Panc1 (cell line): ENCODE results near the gene DDX55. TPM values are rescaled to one million over a fixed set of nuclear protein-coding genes. Genes with fewer than 3 reads are reported as not detected.
"Not testable (repeated sequence)": the region's sequence is repeated elsewhere in the genome, so short reads cannot be mapped to it uniquely, and the experiment has no call there.

Source experiments
- ATAC-seq: fragments of 200-7000 bp; cut with Tn5 transposase; 2 replicates; pipeline ENCODE4 v1.9.1; 2020; ENCODE audit warnings: mild to moderate bottlenecking, moderate library complexity
- BruUV-seq: library from RNA; stranded (reverse); fragments of 400-500 nt; replicated peaks from 2 replicates; lab custom pipeline; 2021; lab: Mats Ljungman, UMichigan
- CTCF ChIA-PET: fragments of 300-600 bp; sonication (Branson Sonifier 250); formaldehyde crosslinking; loops from one replicate; lab custom pipeline; 2022; ENCODE audit warnings: antibody characterized with exemption; lab: Charles Lee
- POLR2A ChIA-PET: fragments of 300-600 bp; sonication (Branson Sonifier 250); formaldehyde crosslinking; loops from one replicate; lab custom pipeline; 2022; ENCODE audit warnings: antibody characterized with exemption; lab: Charles Lee
- DNase-seq: peaks from one replicate; pipeline ENCODE4 v3.0.0-alpha.2; 2010; ENCODE audit warnings: low read depth, low spot score
- H3K27ac ChIP-seq: 2 replicates; pipeline ENCODE4 v1.5.1; 2011; ENCODE audit warnings: mild to moderate bottlenecking, low read length, inconsistent platforms
- H3K27me3 ChIP-seq: fragments of 200-500 bp; sonication (Bioruptor generic); 2 replicates; pipeline ENCODE4 v1.6.0; 2014; ENCODE audit warnings: low read length, inconsistent platforms; ENCODE audit not compliant: control insufficient read depth, insufficient read depth
- H3K36me3 ChIP-seq: fragments of 200-500 bp; sonication (Bioruptor generic); 2 replicates; pipeline ENCODE4 v1.5.1; 2014; ENCODE audit warnings: inconsistent platforms, mild to moderate bottlenecking, low read length, moderate library complexity; ENCODE audit not compliant: control insufficient read depth, insufficient read depth
- H3K4me1 ChIP-seq: 2 replicates; pipeline ENCODE4 v1.5.1; 2011; ENCODE audit warnings: inconsistent platforms, mild to moderate bottlenecking, low read length, moderate library complexity; ENCODE audit not compliant: control insufficient read depth, insufficient read depth
- H3K4me3 ChIP-seq, 2 experiments: 2 replicates each; pipeline ENCODE4 v1.5.1; 2011 to 2012; ENCODE audit warnings: low read depth in 2 of 2, low read length in 2 of 2, mild to moderate bottlenecking in 2 of 2, inconsistent platforms in 1 of 2, moderate library complexity in 1 of 2
- H3K9me3 ChIP-seq: fragments of 200-500 bp; sonication (Bioruptor generic); 2 replicates; pipeline ENCODE4 v1.5.1; 2014; ENCODE audit warnings: low read depth, mild to moderate bottlenecking, inconsistent platforms, low read length, moderate library complexity; ENCODE audit not compliant: control insufficient read depth, insufficient read depth
- POLR2AphosphoS5 ChIP-seq: IDR thresholded peaks from 2 replicates; pipeline ENCODE4 v1.6.1; 2012; ENCODE audit warnings: mild to moderate bottlenecking, low read depth, low read length, moderate library complexity
- SIN3A ChIP-seq: IDR thresholded peaks from 2 replicates; pipeline ENCODE4 v1.6.1; 2012; ENCODE audit warnings: low read depth, mild to moderate bottlenecking, low read length, moderate library complexity, borderline replicate concordance; ENCODE audit not compliant: insufficient read depth
- TCF7L2 ChIP-seq: IDR thresholded peaks from 2 replicates; pipeline ENCODE4 v1.6.1; 2011; ENCODE audit warnings: mild to moderate bottlenecking, low read depth, low read length, inconsistent platforms
- in situ Hi-C: cut with HindIII; loops from 2 replicates; pipeline ENCODE4 v1.10.0; 2016; ENCODE audit warnings: low sequenced_read_pairs, low pct_unique_long_range_greater_than_20kb
- intact Hi-C: fragments of 100-400 bp; cut with micrococcal nuclease; formaldehyde crosslinking; loops from one replicate; pipeline ENCODE4 v1.10.0; 2022; ENCODE audit not compliant: unreplicated experiment
- total RNA-seq: library from RNA; stranded (reverse); gene quantifications from one replicate; pipeline ENCODE4 v1.2.1, GENCODE V29; 2021; ENCODE audit not compliant: unreplicated experiment
- TF ChIP-seq, protein P1 (sequence below): fragments of 450-650 bp; IDR thresholded peaks from 2 replicates; pipeline ENCODE4 v1.5.1; 2017; ENCODE audit warnings: mild to moderate bottlenecking
- TF ChIP-seq, protein P2 (sequence below), 2 experiments: IDR thresholded peaks; 2 replicates each; pipeline ENCODE4 v1.6.1; 2011 to 2012; ENCODE audit warnings: low read depth in 2 of 2, control low read depth in 1 of 2, low read length in 1 of 2, mild to moderate bottlenecking in 1 of 2, moderate library complexity in 1 of 2; ENCODE audit not compliant: insufficient read depth in 1 of 2

Gene DDX55
- total RNA-seq, 1 experiment from 2014 or later: 46.3 TPM

DNA sequence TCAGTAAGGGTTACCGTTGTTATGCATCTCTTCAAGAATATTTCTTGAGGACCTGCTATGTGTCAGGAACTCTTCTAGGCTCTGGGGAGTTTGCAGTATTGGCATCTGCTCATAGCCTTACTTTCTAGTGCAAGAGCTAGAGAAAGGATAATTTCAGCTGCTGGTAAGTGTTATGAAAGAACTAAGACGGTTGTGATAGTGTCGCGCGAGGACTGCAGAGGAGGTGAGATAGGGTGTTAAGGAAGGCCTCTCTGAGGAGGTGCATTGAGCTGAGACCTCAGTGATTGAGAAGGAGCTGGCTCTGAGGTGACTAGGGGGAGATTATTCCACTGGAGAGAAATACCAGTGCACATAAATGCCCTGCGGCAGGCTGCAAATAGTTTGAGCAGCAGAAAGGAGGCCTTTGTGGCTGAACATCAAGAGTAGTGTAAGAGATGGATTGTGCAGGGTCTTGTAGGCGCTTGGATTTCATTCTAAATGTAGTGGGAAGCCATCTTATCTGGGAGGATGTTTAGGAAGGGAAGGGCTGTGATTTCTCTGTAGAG is 824 bp downstream of the DDX55 start:
- ChIA-PET CTCF (no interaction called here), POLR2A (no interaction called here)
- H3K27ac ChIP-seq: peak overlapping the region; percentile 95
- ATAC-seq: no peak
- H3K27me3 ChIP-seq: no peaks in the 10 kb centered on the region
- H3K4me3 ChIP-seq: peak overlapping the region; percentile 95 to 97
- H3K9me3 ChIP-seq: no peaks in the 10 kb centered on the region
- peaks cover 14% of the 10 kb centered on the region for H3K36me3 ChIP-seq
- in situ Hi-C loops (no loop called here), intact Hi-C loops (no loop called here)
- no peak for DNase-seq
- TF ChIP-seq SIN3A (no peak), TCF7L2 (no peak)
- TF ChIP-seq, protein P1, sequence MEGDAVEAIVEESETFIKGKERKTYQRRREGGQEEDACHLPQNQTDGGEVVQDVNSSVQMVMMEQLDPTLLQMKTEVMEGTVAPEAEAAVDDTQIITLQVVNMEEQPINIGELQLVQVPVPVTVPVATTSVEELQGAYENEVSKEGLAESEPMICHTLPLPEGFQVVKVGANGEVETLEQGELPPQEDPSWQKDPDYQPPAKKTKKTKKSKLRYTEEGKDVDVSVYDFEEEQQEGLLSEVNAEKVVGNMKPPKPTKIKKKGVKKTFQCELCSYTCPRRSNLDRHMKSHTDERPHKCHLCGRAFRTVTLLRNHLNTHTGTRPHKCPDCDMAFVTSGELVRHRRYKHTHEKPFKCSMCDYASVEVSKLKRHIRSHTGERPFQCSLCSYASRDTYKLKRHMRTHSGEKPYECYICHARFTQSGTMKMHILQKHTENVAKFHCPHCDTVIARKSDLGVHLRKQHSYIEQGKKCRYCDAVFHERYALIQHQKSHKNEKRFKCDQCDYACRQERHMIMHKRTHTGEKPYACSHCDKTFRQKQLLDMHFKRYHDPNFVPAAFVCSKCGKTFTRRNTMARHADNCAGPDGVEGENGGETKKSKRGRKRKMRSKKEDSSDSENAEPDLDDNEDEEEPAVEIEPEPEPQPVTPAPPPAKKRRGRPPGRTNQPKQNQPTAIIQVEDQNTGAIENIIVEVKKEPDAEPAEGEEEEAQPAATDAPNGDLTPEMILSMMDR: no peak
- no TSS peak for BruUV-seq
- H3K4me1 ChIP-seq: peaks cover 7% of the 10 kb centered on the region; the same call in 1 of the 2 replicates

DNA sequence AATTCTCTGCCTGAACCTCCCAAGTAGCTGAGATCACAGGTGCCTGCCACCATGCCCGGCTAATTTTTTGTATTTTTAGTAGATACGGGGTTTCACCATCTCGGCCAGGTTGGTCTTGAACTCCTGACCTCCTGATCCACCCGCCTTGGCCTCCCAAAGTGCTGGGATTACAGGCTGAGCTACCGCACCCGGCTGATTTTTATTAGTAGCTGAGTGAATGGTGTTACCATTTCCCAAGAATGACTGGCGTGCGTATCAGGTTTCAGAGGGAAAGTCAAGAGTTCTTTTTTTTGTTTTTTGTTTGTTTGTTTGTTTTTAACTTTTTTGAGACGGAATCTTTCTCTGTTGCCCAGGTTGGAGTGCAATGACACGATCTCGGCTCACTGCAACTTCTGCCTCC is 1.6 kb downstream of the DDX55 start:
- H3K4me3 ChIP-seq, in situ Hi-C loops, DNase-seq, BruUV-seq, H3K9me3 ChIP-seq, H3K27me3 ChIP-seq, ATAC-seq, intact Hi-C loops, H3K4me1 ChIP-seq, CTCF ChIA-PET, POLR2A ChIA-PET, H3K27ac ChIP-seq: not testable (repeated sequence)
- peaks cover 12% of the 10 kb centered on the region for H3K36me3 ChIP-seq

DNA sequence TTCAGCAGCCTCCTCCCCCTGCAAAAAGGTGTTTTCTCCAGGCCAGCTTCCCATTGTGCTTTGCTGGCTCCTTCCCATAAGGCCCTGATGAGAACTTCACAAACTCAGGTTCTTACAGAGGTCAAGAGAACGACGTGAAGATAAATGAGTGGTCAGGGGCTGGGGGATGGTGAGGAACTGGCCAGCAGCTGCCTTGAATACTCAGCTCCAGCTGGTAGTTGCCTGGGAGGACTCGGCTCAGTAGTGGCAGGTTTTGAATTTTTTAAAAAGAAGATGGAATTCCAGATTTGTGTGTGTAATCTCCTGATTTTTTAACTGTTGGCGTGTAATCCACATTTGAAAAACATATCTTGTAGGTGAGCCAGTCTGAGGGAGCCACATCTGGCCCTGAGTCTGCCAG is 5.9 kb downstream of the DDX55 start:
- 0 out of 2 replicates have a peak, but pooled peaks cover 4% of the 10 kb centered on the region for H3K4me1 ChIP-seq
- intact Hi-C loops: no loop called here
- TF ChIP-seq SIN3A (no peak), POLR2AphosphoS5 (no peak), TCF7L2 (no peak)
- TF ChIP-seq, protein P1: no peak
- TF ChIP-seq, protein P2, sequence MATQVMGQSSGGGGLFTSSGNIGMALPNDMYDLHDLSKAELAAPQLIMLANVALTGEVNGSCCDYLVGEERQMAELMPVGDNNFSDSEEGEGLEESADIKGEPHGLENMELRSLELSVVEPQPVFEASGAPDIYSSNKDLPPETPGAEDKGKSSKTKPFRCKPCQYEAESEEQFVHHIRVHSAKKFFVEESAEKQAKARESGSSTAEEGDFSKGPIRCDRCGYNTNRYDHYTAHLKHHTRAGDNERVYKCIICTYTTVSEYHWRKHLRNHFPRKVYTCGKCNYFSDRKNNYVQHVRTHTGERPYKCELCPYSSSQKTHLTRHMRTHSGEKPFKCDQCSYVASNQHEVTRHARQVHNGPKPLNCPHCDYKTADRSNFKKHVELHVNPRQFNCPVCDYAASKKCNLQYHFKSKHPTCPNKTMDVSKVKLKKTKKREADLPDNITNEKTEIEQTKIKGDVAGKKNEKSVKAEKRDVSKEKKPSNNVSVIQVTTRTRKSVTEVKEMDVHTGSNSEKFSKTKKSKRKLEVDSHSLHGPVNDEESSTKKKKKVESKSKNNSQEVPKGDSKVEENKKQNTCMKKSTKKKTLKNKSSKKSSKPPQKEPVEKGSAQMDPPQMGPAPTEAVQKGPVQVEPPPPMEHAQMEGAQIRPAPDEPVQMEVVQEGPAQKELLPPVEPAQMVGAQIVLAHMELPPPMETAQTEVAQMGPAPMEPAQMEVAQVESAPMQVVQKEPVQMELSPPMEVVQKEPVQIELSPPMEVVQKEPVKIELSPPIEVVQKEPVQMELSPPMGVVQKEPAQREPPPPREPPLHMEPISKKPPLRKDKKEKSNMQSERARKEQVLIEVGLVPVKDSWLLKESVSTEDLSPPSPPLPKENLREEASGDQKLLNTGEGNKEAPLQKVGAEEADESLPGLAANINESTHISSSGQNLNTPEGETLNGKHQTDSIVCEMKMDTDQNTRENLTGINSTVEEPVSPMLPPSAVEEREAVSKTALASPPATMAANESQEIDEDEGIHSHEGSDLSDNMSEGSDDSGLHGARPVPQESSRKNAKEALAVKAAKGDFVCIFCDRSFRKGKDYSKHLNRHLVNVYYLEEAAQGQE (IDR thresholded peaks at IDR 0.05; ENCODE audit: insufficient read depth in 1 of 2, low read depth in 2 of 2, low read length in 1 of 2): no peak
- H3K4me3 ChIP-seq: no peak overlapping the region
- ATAC-seq (no peak), DNase-seq (no peak)
- ChIA-PET CTCF (no interaction called here), POLR2A (interaction anchor here (0.6 kb wide), 1 partner anchor 36 kb away, joined by 4 read pairs; no protein-coding TSS in a partner anchor)
- no peaks in the 10 kb centered on the region for H3K27me3 ChIP-seq
- no TSS peak for BruUV-seq
- H3K36me3 ChIP-seq: peaks cover 33% of the 10 kb centered on the region
- in situ Hi-C loops: no loop called here
- H3K27ac ChIP-seq: no peak overlapping the region
- H3K9me3 ChIP-seq: no peaks in the 10 kb centered on the region
